HL-60 (cell line): ENCODE data around the gene TNFRSF8.
"Not testable (repeated sequence)": the region's sequence is repeated elsewhere in the genome, so short reads cannot be mapped to it uniquely, and the experiment has no call there.

ENCODE experiments used
- DNase-seq, 2 experiments: peaks; one replicate each; pipeline ENCODE4 v3.0.0-alpha.2; 2010 to 2020; ENCODE audit warnings: low read depth in 1 of 2, low spot score in 1 of 2
- H3K27ac ChIP-seq: fragments of 250-450 bp; sonication (Bioruptor Pico); replicated peaks from 2 replicates; pipeline ENCODE4 v1.5.1; 2020; ENCODE audit warnings: mild to moderate bottlenecking, moderate library complexity
- H3K27me3 ChIP-seq: fragments of 250-450 bp; sonication (Bioruptor Pico); 2 replicates; pipeline ENCODE4 v1.5.1; 2021; ENCODE audit warnings: mild to moderate bottlenecking, moderate library complexity; ENCODE audit not compliant: insufficient read depth, poor library complexity, severe bottlenecking
- H3K4me3 ChIP-seq: replicated peaks from 2 replicates; pipeline ENCODE4 v1.5.1; 2011; ENCODE audit warnings: mild to moderate bottlenecking, control low read depth, low read length; ENCODE audit not compliant: insufficient read depth
- CTCF ChIP-seq: IDR thresholded peaks from one replicate; pipeline ENCODE4 v1.5.1; 2011; ENCODE audit warnings: low read length, control low read depth, inconsistent platforms; ENCODE audit not compliant: insufficient read depth
- GABPA ChIP-seq: IDR thresholded peaks from 2 replicates; pipeline ENCODE4 v1.6.1; 2012; ENCODE audit warnings: low read depth
- POLR2AphosphoS5 ChIP-seq: IDR thresholded peaks from 2 replicates; pipeline ENCODE4 v1.6.1; 2012; ENCODE audit warnings: low read depth
- REST ChIP-seq: IDR thresholded peaks from 2 replicates; pipeline ENCODE4 v1.6.1; 2012; ENCODE audit warnings: low read depth; ENCODE audit not compliant: insufficient replicate concordance
- SPI1 ChIP-seq: IDR thresholded peaks from 2 replicates; pipeline ENCODE4 v1.6.1; 2012; ENCODE audit warnings: low read depth, mild to moderate bottlenecking, borderline replicate concordance

Gene TNFRSF8

DNA sequence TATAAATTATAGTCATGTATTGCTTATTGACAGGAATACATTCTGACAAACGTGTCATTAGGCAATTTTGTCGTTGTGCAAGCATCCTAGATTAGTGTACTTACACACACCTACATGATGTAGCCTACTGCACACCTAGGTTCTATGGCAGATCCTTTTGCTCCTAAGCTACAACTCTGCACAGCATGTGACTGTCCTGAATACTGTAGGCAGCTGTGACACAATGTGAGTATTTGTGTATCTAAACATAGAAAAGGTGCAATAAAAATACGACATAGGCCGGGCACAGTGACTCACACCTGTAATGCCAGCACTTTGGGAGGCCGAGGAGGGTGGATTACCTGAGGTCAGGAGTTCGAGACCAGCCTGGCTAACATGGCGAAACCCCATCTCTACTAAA is 36.5 kb downstream of the TNFRSF8 start:
- TF ChIP-seq CTCF (no peak), POLR2AphosphoS5 (no peak), SPI1 (no peak), GABPA (no peak), REST (no peak)
- H3K27me3 ChIP-seq, result no peaks in the 10 kb centered on the region
- H3K27ac ChIP-seq, result no peak overlapping the region
- DNase-seq, result no peak
- no peak overlapping the region for H3K4me3 ChIP-seq

GRCh38 chr1:12100071-12100470 is 37.0 kb downstream of the TNFRSF8 start:
- no peak for TF ChIP-seq GABPA
- TF ChIP-seq SPI1, result no peak
- no peak for TF ChIP-seq REST
- TF ChIP-seq POLR2AphosphoS5, result no peak
- no peak for TF ChIP-seq CTCF

DNA sequence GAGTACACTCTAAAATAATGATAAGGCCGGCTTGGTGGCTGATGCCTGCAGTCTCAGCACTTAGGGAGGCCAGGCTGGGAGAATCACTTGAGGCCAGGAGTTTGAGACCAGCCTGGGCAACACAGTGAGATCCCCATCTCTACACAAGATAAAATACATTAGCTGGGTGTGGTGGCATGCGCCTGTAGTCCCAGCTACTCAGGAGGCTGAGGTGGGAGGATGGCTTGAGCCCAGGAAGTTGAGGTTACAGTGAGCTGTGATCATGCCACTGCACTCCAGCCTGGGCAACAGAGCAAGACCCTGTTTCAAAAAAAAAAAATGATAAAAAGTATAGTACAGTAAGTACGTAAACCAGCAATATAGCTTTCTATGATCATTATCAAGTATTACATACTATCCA is 38.0 kb downstream of the TNFRSF8 start:
- DNase-seq, H3K27me3 ChIP-seq, H3K27ac ChIP-seq, H3K4me3 ChIP-seq: not testable (repeated sequence)

More at GRCh38 chr1:12100071-12100470, 37.0 kb downstream of the TNFRSF8 start:
- Histone ChIP-seq H3K4me3 (no peak overlapping the region), H3K27ac (no peak overlapping the region), H3K27me3 (no peaks in the 10 kb centered on the region)
- no peak for DNase-seq

- Histone ChIP-seq H3K27me3 (no peaks in the 10 kb centered on the region), H3K4me3 (no peak overlapping the region), H3K27ac (no peak overlapping the region)
- DNase-seq, result no peak
- TF ChIP-seq REST, result no peak
- no peak for TF ChIP-seq POLR2AphosphoS5
- TF ChIP-seq GABPA, result no peak
- no peak for TF ChIP-seq SPI1
- no peak for TF ChIP-seq CTCF
Observed at GRCh38 chr1:12102066-12102465, 39.0 kb downstream of the TNFRSF8 start.
